ENCODE measurements around the gene CHAC1. TPM values are rescaled to one million over a fixed set of nuclear protein-coding genes. Genes with fewer than 3 reads are reported as not detected.
A peak's percentile ranks its signal among the peaks of the same experiment; 100 is the strongest.

Gene CHAC1
- total RNA-seq, 1 donor from 2014 or later: 24.7 TPM

DNA sequence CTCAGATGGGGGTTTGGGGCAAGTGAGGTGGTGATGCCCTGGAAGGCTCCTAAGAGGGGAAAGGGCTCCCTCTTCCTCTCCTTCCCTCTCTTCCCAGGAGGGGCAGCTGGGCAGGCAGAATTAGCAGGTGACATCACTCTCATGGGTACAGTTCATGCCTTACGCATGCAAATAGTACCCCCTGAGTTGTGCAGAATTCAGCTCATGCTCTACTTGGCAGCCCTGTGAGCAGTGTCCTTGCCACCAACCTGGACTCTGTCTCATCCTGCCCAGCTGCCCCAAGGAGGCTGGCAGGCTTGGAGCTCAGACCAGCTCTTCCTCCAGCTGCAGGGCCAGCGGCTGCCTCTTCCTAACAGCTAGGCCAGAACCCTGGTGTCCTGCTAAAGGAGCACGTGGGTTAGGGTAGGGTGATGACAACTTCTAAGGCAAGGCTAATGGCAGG is 3.3 kb downstream of the CHAC1 start:
- FAIRE-seq (no peak), DNase-seq (ENCODE audit: low read depth) (no peak)
- no peak for TF ChIP-seq CTCF (IDR thresholded peaks at IDR 0.05; ENCODE audit: insufficient read depth, low read length, severe bottlenecking)
- Histone ChIP-seq H3K27me3 (ENCODE audit: control insufficient read depth, insufficient read depth, low read length) (no peaks in the 10 kb centered on the region), H3K4me3 (ENCODE audit: low read depth, low read length) (no peak overlapping the region), H3K36me3 (ENCODE audit: control insufficient read depth, insufficient read depth, low read length) (peaks cover 20% of the 10 kb centered on the region)

DNA sequence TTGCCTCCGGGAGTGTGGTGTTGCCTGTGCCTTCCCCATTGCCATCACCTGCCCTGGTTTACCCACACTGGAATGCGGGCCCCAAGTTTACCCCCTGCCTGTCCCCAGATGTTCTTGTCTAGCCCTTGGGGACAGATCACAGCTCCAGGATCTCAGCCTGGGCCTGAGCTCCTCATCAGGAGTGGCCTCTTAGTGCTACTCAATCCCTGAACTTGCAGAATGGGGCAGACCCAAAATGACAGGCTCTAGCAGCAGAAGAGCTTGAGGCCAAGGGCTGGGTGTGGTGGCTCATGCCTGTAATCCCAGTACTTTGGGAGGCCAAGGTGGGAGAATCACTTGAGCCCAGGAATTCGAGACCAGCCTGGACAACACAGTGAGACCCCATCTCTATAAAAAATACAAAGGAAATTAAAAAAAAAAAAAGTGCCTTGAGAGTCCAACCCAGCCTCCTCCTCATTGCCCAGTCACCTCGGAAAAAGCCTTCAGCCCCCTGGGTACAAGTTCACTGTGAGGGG is 3.8 kb downstream of the CHAC1 start:
- TF ChIP-seq CTCF (IDR thresholded peaks at IDR 0.05; ENCODE audit: insufficient read depth, low read length, severe bottlenecking): no peak
- H3K36me3 ChIP-seq (ENCODE audit: control insufficient read depth, insufficient read depth, low read length): peaks cover 20% of the 10 kb centered on the region
- H3K4me3 ChIP-seq (ENCODE audit: low read depth, low read length): no peak overlapping the region
- DNase-seq (ENCODE audit: low read depth) (no peak), FAIRE-seq (no peak)
- H3K27me3 ChIP-seq (ENCODE audit: control insufficient read depth, insufficient read depth, low read length): no peaks in the 10 kb centered on the region

- TF ChIP-seq CTCF (IDR thresholded peaks at IDR 0.05; ENCODE audit: insufficient read depth, low read length, severe bottlenecking): no peak
- DNase-seq (ENCODE audit: low read depth): no peak
- Histone ChIP-seq H3K4me3 (ENCODE audit: low read depth, low read length) (no peak overlapping the region), H3K36me3 (ENCODE audit: control insufficient read depth, insufficient read depth, low read length) (peaks cover 20% of the 10 kb centered on the region), H3K27me3 (ENCODE audit: control insufficient read depth, insufficient read depth, low read length) (no peaks in the 10 kb centered on the region)
- peak; percentile 86 for FAIRE-seq
Measured at GRCh38 chr15:40957581-40958051, 4.3 kb downstream of the CHAC1 start.

DNA sequence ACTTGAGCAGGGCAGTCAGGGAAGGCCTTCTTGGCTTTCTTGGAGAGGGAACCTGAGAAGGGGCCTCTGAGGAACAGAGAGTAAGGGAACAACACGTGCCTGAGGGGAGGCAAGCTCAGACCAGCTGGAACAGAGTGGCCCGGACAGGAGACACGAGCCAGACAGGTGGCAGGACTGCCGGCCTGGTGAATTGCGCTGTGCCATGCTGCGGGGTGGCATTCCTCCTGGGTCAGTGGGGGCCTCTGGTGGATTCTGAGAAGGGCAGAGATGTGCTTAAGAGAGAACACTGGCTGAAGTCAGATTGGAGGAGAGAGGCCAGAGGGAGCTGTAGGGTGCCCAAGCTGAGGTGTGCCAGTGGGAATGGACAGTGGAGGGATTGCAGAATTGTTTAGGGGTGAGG is 4.9 kb downstream of the CHAC1 start:
- no peak for DNase-seq (ENCODE audit: low read depth)
- H3K27me3 ChIP-seq (ENCODE audit: control insufficient read depth, insufficient read depth, low read length): no peaks in the 10 kb centered on the region

GRCh38 chr15:40958723-40959122 is 5.5 kb downstream of the CHAC1 start:
- no peaks in the 10 kb centered on the region for H3K27me3 ChIP-seq (ENCODE audit: control insufficient read depth, insufficient read depth, low read length)
- H3K4me3 ChIP-seq (ENCODE audit: low read depth, low read length): no peak overlapping the region
- no peak for TF ChIP-seq CTCF (IDR thresholded peaks at IDR 0.05; ENCODE audit: insufficient read depth, low read length, severe bottlenecking)
- FAIRE-seq: peak; percentile 23
- H3K36me3 ChIP-seq (ENCODE audit: control insufficient read depth, insufficient read depth, low read length): peaks cover 20% of the 10 kb centered on the region
- DNase-seq (ENCODE audit: low read depth): no peak

More for the DNA sequence above, 4.9 kb downstream of the CHAC1 start:
- Histone ChIP-seq H3K4me3 (ENCODE audit: low read depth, low read length) (no peak overlapping the region), H3K36me3 (ENCODE audit: control insufficient read depth, insufficient read depth, low read length) (peaks cover 20% of the 10 kb centered on the region)
- no peak for FAIRE-seq
- no peak for TF ChIP-seq CTCF (IDR thresholded peaks at IDR 0.05; ENCODE audit: insufficient read depth, low read length, severe bottlenecking)
